ENCODE measurements around the gene MCCC2. TPM values are rescaled to one million over a fixed set of nuclear protein-coding genes. Genes with fewer than 3 reads are reported as not detected.
"Not testable (repeated sequence)": the region's sequence is repeated elsewhere in the genome, so short reads cannot be mapped to it uniquely, and the experiment has no call there.

Gene MCCC2
- polyA plus RNA-seq: 30.7 to 52.5 TPM (median 47.6 TPM) in 3 replicates
- polyA plus RNA-seq (2011; ENCODE audit: low read depth): 23.1 TPM
- polyA plus RNA-seq (2011; cell fraction: cytosol; rRNA removed): 38.3 and 59.4 TPM in 2 replicates
- 58.9 and 63.5 TPM in 2 replicates for polyA plus RNA-seq (2011; cell fraction: nucleus; rRNA removed)
- polyA plus RNA-seq (2012; ENCODE audit: low replicate concordance): 18.1 and 35.3 TPM in 2 replicates
- polyA minus RNA-seq: 18.2 to 50.8 TPM (median 40.6 TPM) in 3 replicates
- 45.7 TPM for polyA minus RNA-seq (2011; cell fraction: cytosol; rRNA and poly(A)+ RNA removed)
- polyA minus RNA-seq (2011; cell fraction: nucleus; rRNA and poly(A)+ RNA removed): 25.6 and 41.0 TPM in 2 replicates

- TF ChIP-seq, protein P1, sequence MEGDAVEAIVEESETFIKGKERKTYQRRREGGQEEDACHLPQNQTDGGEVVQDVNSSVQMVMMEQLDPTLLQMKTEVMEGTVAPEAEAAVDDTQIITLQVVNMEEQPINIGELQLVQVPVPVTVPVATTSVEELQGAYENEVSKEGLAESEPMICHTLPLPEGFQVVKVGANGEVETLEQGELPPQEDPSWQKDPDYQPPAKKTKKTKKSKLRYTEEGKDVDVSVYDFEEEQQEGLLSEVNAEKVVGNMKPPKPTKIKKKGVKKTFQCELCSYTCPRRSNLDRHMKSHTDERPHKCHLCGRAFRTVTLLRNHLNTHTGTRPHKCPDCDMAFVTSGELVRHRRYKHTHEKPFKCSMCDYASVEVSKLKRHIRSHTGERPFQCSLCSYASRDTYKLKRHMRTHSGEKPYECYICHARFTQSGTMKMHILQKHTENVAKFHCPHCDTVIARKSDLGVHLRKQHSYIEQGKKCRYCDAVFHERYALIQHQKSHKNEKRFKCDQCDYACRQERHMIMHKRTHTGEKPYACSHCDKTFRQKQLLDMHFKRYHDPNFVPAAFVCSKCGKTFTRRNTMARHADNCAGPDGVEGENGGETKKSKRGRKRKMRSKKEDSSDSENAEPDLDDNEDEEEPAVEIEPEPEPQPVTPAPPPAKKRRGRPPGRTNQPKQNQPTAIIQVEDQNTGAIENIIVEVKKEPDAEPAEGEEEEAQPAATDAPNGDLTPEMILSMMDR (optimal IDR thresholded peaks at IDR 0.05 in 1 of 3, IDR thresholded peaks at IDR 0.05 in 1 of 3, conservative IDR thresholded peaks at IDR 0.05 in 1 of 3; ENCODE audit: extremely low read depth in 1 of 3, insufficient read depth in 2 of 3, low read length in 3 of 3): no peak
- no peak for TF ChIP-seq EZH2 (IDR thresholded peaks at IDR 0.05; ENCODE audit: low read length)
- peak within 1 kb of the TSS; percentile 94 for H3K9ac ChIP-seq (ENCODE audit: control insufficient read depth, extremely low read depth, insufficient read depth, low read length)
- H3K27me3 ChIP-seq (ENCODE audit: control insufficient read depth, extremely low read depth, insufficient read depth, low read length): no peaks in the 10 kb centered on the region
- H4K20me1 ChIP-seq (ENCODE audit: control insufficient read depth, extremely low read depth, insufficient read depth, low read length): no peaks in the 10 kb centered on the region
- no peaks in the 10 kb centered on the region for H3K9me1 ChIP-seq (ENCODE audit: control insufficient read depth, extremely low read depth, insufficient read depth, low read length)
- peak; percentile 9 for FAIRE-seq
- H3K9me3 ChIP-seq (ENCODE audit: control insufficient read depth, low read depth, low read length): no peaks in the 10 kb centered on the region
- peak; percentile 71 for DNase-seq (ENCODE audit: low read depth, low spot score)
- peak within 1 kb of the TSS; percentile 82 to 96 (median 88) for H3K4me3 ChIP-seq (ENCODE audit: control insufficient read depth in 2 of 3, extremely low read depth in 1 of 3, insufficient read depth in 2 of 3, low read depth in 1 of 3, low read length in 3 of 3)
- peak within 1 kb of the TSS; percentile 99 for H3K4me2 ChIP-seq (ENCODE audit: control insufficient read depth, extremely low read depth, insufficient read depth, low read depth, low read length)
- H3K4me1 ChIP-seq (ENCODE audit: control insufficient read depth, extremely low read depth, insufficient read depth, low read length): peaks cover 17% of the 10 kb centered on the region
- peak within 1 kb of the TSS; percentile 93 for H3K27ac ChIP-seq (ENCODE audit: control insufficient read depth, insufficient read depth, low read length)
- H3K36me3 ChIP-seq (ENCODE audit: control insufficient read depth in 2 of 2, extremely low read depth in 1 of 2, insufficient read depth in 2 of 2, low read length in 2 of 2): peaks cover 0 to 1% of the 10 kb centered on the region in 2 experiments
- dilution Hi-C loops (cut with MboI; ENCODE audit: extremely low pct_ligation_motif_present, low sequenced_read_pairs): no loop called here
- peaks cover 31% of the 10 kb centered on the region for H3K79me2 ChIP-seq (ENCODE audit: control insufficient read depth, insufficient read depth, low read length)
- H2AFZ ChIP-seq (ENCODE audit: control insufficient read depth, low read length): peak within 1 kb of the TSS; percentile 98
Measured at GRCh38 chr5:71586941-71587765, at the start of gene MCCC2. Gene MCCC2 (plus strand): TSS chr5:71587340. CDS start chr5:71587426, 86 bp downstream.

DNA sequence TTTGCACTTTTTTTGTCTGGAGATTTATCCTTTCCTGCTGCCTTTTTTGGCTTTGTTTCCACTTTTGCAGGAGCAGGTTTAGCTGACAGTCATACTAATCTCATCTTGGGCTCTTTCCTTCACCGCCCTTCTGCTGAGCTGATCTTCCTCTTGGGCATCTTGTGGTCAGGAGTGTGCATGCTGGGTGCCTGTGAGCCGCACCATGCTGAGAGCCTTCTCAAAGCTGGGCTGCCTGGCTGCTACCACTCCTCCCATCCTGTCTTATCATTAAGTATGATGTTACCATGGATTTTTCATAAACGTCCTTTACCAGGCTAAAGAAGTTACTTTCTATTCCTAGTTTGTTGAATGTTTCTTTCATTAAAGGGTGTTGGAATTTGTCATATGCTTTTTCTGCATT is 49.5 kb upstream of the MCCC2 start:
- no peaks in the 10 kb centered on the region for H3K4me1 ChIP-seq (ENCODE audit: control insufficient read depth, extremely low read depth, insufficient read depth, low read length)
- no peaks in the 10 kb centered on the region for H3K9me3 ChIP-seq (ENCODE audit: control insufficient read depth, low read depth, low read length)
- H3K4me3 ChIP-seq (ENCODE audit: control insufficient read depth in 2 of 3, extremely low read depth in 1 of 3, insufficient read depth in 2 of 3, low read depth in 1 of 3, low read length in 3 of 3): no peak overlapping the region
- TF ChIP-seq, protein P1 (optimal IDR thresholded peaks at IDR 0.05 in 1 of 3, IDR thresholded peaks at IDR 0.05 in 1 of 3, conservative IDR thresholded peaks at IDR 0.05 in 1 of 3; ENCODE audit: extremely low read depth in 1 of 3, insufficient read depth in 2 of 3, low read length in 3 of 3): no peak
- no peak for TF ChIP-seq EZH2 (IDR thresholded peaks at IDR 0.05; ENCODE audit: low read length)
- H3K4me2 ChIP-seq (ENCODE audit: control insufficient read depth, extremely low read depth, insufficient read depth, low read depth, low read length): no peak overlapping the region
- no peaks in the 10 kb centered on the region for H3K9me1 ChIP-seq (ENCODE audit: control insufficient read depth, extremely low read depth, insufficient read depth, low read length)
- dilution Hi-C loops (cut with MboI; ENCODE audit: extremely low pct_ligation_motif_present, low sequenced_read_pairs): no loop called here
- H3K27me3 ChIP-seq (ENCODE audit: control insufficient read depth, extremely low read depth, insufficient read depth, low read length): no peaks in the 10 kb centered on the region
- FAIRE-seq (no peak), DNase-seq (ENCODE audit: low read depth, low spot score) (no peak)
- no peaks in the 10 kb centered on the region for H4K20me1 ChIP-seq (ENCODE audit: control insufficient read depth, extremely low read depth, insufficient read depth, low read length)
- no peak overlapping the region for H3K27ac ChIP-seq (ENCODE audit: control insufficient read depth, insufficient read depth, low read length)
- H3K9ac ChIP-seq (ENCODE audit: control insufficient read depth, extremely low read depth, insufficient read depth, low read length): no peak overlapping the region
- H3K36me3 ChIP-seq (ENCODE audit: control insufficient read depth in 2 of 2, extremely low read depth in 1 of 2, insufficient read depth in 2 of 2, low read length in 2 of 2): peaks cover 3 to 14% of the 10 kb centered on the region in 2 experiments
- H3K79me2 ChIP-seq (ENCODE audit: control insufficient read depth, insufficient read depth, low read length): peaks cover 2% of the 10 kb centered on the region
- no peak overlapping the region for H2AFZ ChIP-seq (ENCODE audit: control insufficient read depth, low read length)

- H3K27ac ChIP-seq (ENCODE audit: control insufficient read depth, insufficient read depth, low read length); dilution Hi-C loops (cut with MboI; ENCODE audit: extremely low pct_ligation_motif_present, low sequenced_read_pairs); FAIRE-seq; DNase-seq (ENCODE audit: low read depth, low spot score); H3K36me3 ChIP-seq (ENCODE audit: control insufficient read depth in 2 of 2, extremely low read depth in 1 of 2, insufficient read depth in 2 of 2, low read length in 2 of 2); H2AFZ ChIP-seq (ENCODE audit: control insufficient read depth, low read length); H3K4me1 ChIP-seq (ENCODE audit: control insufficient read depth, extremely low read depth, insufficient read depth, low read length); H3K9ac ChIP-seq (ENCODE audit: control insufficient read depth, extremely low read depth, insufficient read depth, low read length); H3K4me3 ChIP-seq (ENCODE audit: control insufficient read depth in 2 of 3, extremely low read depth in 1 of 3, insufficient read depth in 2 of 3, low read depth in 1 of 3, low read length in 3 of 3); H3K79me2 ChIP-seq (ENCODE audit: control insufficient read depth, insufficient read depth, low read length); H3K9me3 ChIP-seq (ENCODE audit: control insufficient read depth, low read depth, low read length); H4K20me1 ChIP-seq (ENCODE audit: control insufficient read depth, extremely low read depth, insufficient read depth, low read length); H3K27me3 ChIP-seq (ENCODE audit: control insufficient read depth, extremely low read depth, insufficient read depth, low read length); H3K4me2 ChIP-seq (ENCODE audit: control insufficient read depth, extremely low read depth, insufficient read depth, low read depth, low read length); H3K9me1 ChIP-seq (ENCODE audit: control insufficient read depth, extremely low read depth, insufficient read depth, low read length): not testable (repeated sequence)
Measured at GRCh38 chr5:71550885-71551284, 36.3 kb upstream of the MCCC2 start.
